Activated CD8-positive, alpha-beta T cell treated with anti-CD3 and anti-CD28 coated beads, Interleukin-2, amount 10 ng/mL, durations not matched to agents 7 days and 5 days (primary cell): ENCODE results near the gene PRKG1. TPM values are rescaled to one million over a fixed set of nuclear protein-coding genes. Genes with fewer than 3 reads are reported as not detected.
"Not testable (repeated sequence)": the region's sequence is repeated elsewhere in the genome, so short reads cannot be mapped to it uniquely, and the experiment has no call there.

Experiments
- ATAC-seq: fragments of 150-1000 bp; cut with Tn5 transposase; one replicate; pipeline ENCODE4 v1.10.0; 2021; ENCODE audit warnings: moderate library complexity
- CTCF ChIA-PET: fragments of 350-600 bp; sonication (Branson Sonifier 250); formaldehyde crosslinking; loops from one replicate; lab custom pipeline; 2021; ENCODE audit warnings: antibody characterized with exemption; lab: Charles Lee
- POLR2A ChIA-PET: fragments of 350-600 bp; sonication (Branson Sonifier 250); formaldehyde crosslinking; loops from one replicate; lab custom pipeline; 2021; ENCODE audit warnings: antibody characterized with exemption; lab: Charles Lee
- DNase-seq: peaks from one replicate; pipeline ENCODE4 v3.0.0-alpha.2; 2020
- H3K27ac Mint-ChIP-seq: one replicate; pipeline ENCODE4 v1.8.0; 2021; ENCODE audit warnings: mild to moderate bottlenecking, mixed read lengths
- H3K27me3 Mint-ChIP-seq: one replicate; pipeline ENCODE4 v1.8.0; 2021; ENCODE audit warnings: low read depth, mixed read lengths
- H3K36me3 Mint-ChIP-seq: one replicate; pipeline ENCODE4 v1.8.0; 2021; ENCODE audit warnings: low read depth, mixed read lengths
- H3K4me1 Mint-ChIP-seq: one replicate; pipeline ENCODE4 v1.8.0; 2021; ENCODE audit warnings: low read depth, mixed read lengths
- H3K4me3 Mint-ChIP-seq: one replicate; pipeline ENCODE4 v1.8.0; 2021; ENCODE audit warnings: mild to moderate bottlenecking, mixed read lengths
- H3K9me3 Mint-ChIP-seq: one replicate; pipeline ENCODE4 v1.8.0; 2022; ENCODE audit warnings: mixed read lengths; ENCODE audit not compliant: insufficient read depth
- total RNA-seq, 2 experiments: library from RNA; stranded (reverse); gene quantifications; one replicate each; pipeline ENCODE4 v1.2.3, GENCODE V29; 2021

The PRKG1 gene
- total RNA-seq, 2 experiments from 2014 or later: not detected

DNA sequence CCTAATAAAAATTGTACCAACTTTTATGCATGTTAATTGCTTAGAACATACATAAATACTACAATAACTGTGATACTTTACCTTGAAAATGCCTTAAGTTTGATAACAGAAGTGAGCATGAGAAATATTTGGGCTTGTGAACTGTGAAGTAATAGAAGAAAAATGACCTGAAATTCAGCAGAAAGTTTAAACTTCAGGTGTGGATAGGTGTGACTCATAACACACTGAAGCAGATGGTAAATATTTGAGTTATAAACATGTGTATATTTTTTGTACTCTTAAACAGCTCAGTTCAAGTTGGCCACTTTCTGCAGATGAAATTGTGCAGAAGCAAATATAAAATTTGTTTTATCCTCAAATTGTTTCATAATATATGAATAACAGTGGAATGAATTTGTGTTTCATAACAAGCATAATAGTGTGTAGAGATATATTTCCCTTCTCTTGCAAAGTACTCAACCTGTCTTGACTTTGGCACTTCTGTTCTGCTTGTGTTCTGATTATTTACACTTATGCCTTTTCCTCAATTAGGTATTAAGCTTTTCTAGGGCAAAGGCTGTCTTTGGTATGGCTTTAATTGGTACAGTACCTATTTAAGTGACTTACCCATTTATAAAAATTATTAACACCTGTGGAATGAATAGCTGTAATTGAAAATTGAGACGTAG, 122.4 kb downstream of the PRKG1 start:
- ChIA-PET CTCF (no interaction called here), POLR2A (no interaction called here)
- no peak for DNase-seq
- no peaks in the 10 kb centered on the region for H3K4me1 Mint-ChIP-seq
- H3K27me3 Mint-ChIP-seq: no peaks in the 10 kb centered on the region
- no peak overlapping the region for H3K27ac Mint-ChIP-seq
- no peak overlapping the region for H3K4me3 Mint-ChIP-seq
- no peaks in the 10 kb centered on the region for H3K36me3 Mint-ChIP-seq
- ATAC-seq: no peak
- no peaks in the 10 kb centered on the region for H3K9me3 Mint-ChIP-seq

GRCh38 chr10:51198170-51198569, 123.9 kb downstream of the PRKG1 start:
- Mint-ChIP-seq H3K27ac (no peak overlapping the region), H3K9me3 (no peaks in the 10 kb centered on the region), H3K4me3 (no peak overlapping the region), H3K27me3 (no peaks in the 10 kb centered on the region), H3K36me3 (no peaks in the 10 kb centered on the region), H3K4me1 (no peaks in the 10 kb centered on the region)
- CTCF ChIA-PET: no interaction called here
- ATAC-seq (no peak), DNase-seq (no peak)
- POLR2A ChIA-PET: no interaction called here

- no peaks in the 10 kb centered on the region for H3K27me3 Mint-ChIP-seq
- no peak overlapping the region for H3K4me3 Mint-ChIP-seq
- H3K9me3 Mint-ChIP-seq: no peaks in the 10 kb centered on the region
- no peak overlapping the region for H3K27ac Mint-ChIP-seq
- no peaks in the 10 kb centered on the region for H3K36me3 Mint-ChIP-seq
- no peaks in the 10 kb centered on the region for H3K4me1 Mint-ChIP-seq
- no peak for DNase-seq
- ChIA-PET POLR2A (no interaction called here), CTCF (no interaction called here)
- ATAC-seq: no peak
Observed at GRCh38 chr10:51201947-51202346, 127.7 kb downstream of the PRKG1 start.

- ChIA-PET CTCF (no interaction called here), POLR2A (no interaction called here)
- H3K9me3 Mint-ChIP-seq: no peaks in the 10 kb centered on the region
- no peaks in the 10 kb centered on the region for H3K36me3 Mint-ChIP-seq
- H3K27ac Mint-ChIP-seq: no peak overlapping the region
- H3K27me3 Mint-ChIP-seq: no peaks in the 10 kb centered on the region
- ATAC-seq: no peak
- H3K4me3 Mint-ChIP-seq: no peak overlapping the region
- H3K4me1 Mint-ChIP-seq: no peaks in the 10 kb centered on the region
- no peak for DNase-seq
Observed at GRCh38 chr10:51203359-51203758, 129.1 kb downstream of the PRKG1 start.

DNA sequence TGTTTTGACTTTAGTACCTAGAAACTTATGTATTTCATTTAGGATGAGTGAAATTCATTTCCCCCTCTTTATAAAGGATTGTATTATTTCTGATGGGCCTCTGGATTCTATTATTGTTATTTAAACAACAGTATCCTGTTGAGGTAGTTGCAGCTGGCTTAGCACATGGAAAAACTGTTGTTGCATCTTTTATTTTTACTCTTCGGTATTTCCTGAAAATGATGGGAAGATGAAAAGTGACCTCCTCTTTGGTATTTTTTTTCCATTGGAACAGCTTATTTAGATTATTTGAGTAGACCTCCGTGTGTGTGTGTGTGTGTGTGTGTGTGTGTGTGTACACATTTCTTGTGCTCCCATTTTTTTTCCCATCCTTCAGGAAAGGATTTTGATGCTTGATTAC, 129.8 kb downstream of the PRKG1 start:
- POLR2A ChIA-PET: no interaction called here
- ATAC-seq: no peak
- H3K27ac Mint-ChIP-seq: no peak overlapping the region

DNA sequence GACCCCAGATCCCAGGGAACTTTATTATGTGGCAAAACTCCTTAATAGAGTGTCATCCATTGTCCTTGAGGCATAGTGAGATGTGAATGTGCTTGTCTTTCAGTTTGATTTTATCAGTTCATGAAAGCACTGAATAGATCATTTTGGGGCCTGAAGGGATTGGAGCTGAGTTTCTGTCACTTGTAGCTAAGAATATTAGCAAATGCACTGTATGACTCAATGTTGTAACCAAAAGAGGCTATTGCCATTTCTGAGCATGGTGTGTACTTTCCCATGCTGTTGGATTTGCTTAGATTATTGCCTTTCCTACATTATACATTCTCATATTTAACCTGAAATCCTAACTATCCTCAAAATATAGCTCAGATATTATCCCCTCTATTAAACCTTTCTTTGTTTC, 130.4 kb downstream of the PRKG1 start:
- no peak for ATAC-seq
- Mint-ChIP-seq H3K4me1 (no peaks in the 10 kb centered on the region), H3K4me3 (no peak overlapping the region), H3K27me3 (no peaks in the 10 kb centered on the region), H3K36me3 (no peaks in the 10 kb centered on the region), H3K27ac (no peak overlapping the region), H3K9me3 (no peaks in the 10 kb centered on the region)
- CTCF ChIA-PET: no interaction called here
- POLR2A ChIA-PET: no interaction called here
- DNase-seq: no peak

More for the DNA sequence above, 129.8 kb downstream of the PRKG1 start:
- H3K9me3 Mint-ChIP-seq: no peaks in the 10 kb centered on the region
- H3K27me3 Mint-ChIP-seq: no peaks in the 10 kb centered on the region
- no peaks in the 10 kb centered on the region for H3K36me3 Mint-ChIP-seq
- DNase-seq: no peak
- no peaks in the 10 kb centered on the region for H3K4me1 Mint-ChIP-seq
- no peak overlapping the region for H3K4me3 Mint-ChIP-seq
- CTCF ChIA-PET: no interaction called here

DNA sequence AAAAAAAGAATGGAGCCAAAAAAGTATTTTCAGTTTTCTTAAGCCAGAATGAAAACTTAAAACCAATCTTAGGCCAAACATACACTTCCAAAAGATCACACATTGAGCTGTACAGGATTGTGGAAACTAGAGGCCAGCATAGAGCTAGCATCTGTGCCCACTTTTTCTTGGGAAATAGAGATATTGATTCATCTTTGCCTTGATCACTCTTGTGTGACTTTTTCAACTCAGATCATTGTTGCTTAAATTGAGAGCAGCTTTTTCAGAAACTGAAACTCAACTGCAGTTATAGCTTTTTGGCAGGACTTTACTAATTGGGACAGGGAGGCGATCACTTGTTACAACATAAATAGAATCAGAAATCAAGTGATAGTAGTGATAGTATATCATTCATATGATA, 132.2 kb downstream of the PRKG1 start:
- CTCF ChIA-PET: no interaction called here
- POLR2A ChIA-PET: no interaction called here
- no peak overlapping the region for H3K4me3 Mint-ChIP-seq
- no peaks in the 10 kb centered on the region for H3K4me1 Mint-ChIP-seq
- DNase-seq: no peak
- H3K27me3 Mint-ChIP-seq: no peaks in the 10 kb centered on the region
- no peak for ATAC-seq
- no peak overlapping the region for H3K27ac Mint-ChIP-seq
- no peaks in the 10 kb centered on the region for H3K36me3 Mint-ChIP-seq
- H3K9me3 Mint-ChIP-seq: no peaks in the 10 kb centered on the region

DNA sequence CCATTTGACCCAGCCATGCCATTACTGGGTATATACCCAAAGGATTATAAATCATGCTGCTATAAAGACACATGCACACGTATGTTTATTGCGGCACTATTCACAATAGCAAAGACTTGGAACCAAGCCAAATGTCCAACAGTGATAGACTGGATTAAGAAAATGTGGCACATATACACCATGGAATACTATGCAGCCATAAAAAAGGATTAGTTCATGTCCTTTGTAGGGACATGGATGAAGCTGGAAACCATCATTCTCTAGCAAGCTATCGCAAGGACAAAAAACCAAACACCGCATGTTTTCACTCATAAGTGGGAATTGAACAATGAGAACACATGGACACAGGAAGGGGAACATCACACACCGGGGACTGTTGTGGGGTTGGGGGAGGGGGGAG, 138.7 kb downstream of the PRKG1 start:
- POLR2A ChIA-PET, H3K27me3 Mint-ChIP-seq, ATAC-seq, H3K9me3 Mint-ChIP-seq, H3K4me1 Mint-ChIP-seq, H3K4me3 Mint-ChIP-seq, H3K27ac Mint-ChIP-seq, H3K36me3 Mint-ChIP-seq, CTCF ChIA-PET, DNase-seq: not testable (repeated sequence)

DNA sequence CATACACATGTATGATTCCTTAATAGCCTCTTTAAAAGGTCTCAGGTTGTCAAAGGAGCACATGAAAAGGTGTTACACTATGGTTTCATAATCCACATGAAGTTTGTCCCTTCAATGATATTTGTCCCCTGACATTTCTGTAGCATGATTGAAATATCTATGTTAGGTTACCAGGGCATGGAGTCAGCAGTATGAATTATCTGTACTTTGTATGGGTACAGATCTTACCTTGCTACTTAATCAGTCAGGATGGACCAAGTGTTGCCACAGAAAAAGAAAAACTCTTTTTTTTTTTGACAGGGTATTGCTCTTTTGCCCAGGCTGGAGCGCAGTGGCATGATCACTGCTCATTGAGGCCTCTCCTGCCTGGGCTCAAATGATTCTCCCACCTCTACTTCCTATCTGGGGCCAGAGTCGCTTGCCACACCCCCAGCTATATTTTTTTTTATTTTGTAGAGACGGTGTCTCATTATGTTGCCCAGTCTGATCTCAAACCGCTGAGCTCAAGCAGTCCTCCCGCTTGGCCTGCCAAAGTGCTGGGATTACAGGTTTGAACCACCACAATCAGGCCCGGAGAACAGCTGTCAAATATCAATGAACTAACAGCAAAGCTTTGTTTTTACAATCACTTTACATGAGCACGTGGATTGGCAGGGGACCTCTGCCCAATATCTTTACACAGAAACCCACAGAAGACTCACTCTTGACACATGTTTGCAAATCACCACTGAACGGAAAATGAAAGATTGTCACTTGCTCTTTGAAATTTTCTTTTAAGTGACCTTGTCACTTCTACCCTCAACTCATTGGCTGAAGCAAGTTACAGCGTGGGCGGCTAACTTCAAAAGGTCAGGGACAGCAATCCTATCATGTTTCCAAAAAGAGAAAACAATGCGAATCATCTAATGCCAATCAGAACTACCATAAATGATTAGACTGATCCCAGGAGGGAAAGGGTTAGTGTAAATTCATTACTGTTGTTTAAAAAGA, 140.2 kb downstream of the PRKG1 start:
- no peaks in the 10 kb centered on the region for H3K4me1 Mint-ChIP-seq
- H3K27me3 Mint-ChIP-seq: no peaks in the 10 kb centered on the region
- ChIA-PET POLR2A (no interaction called here), CTCF (no interaction called here)
- ATAC-seq: no peak
- no peaks in the 10 kb centered on the region for H3K36me3 Mint-ChIP-seq
- H3K4me3 Mint-ChIP-seq: no peak overlapping the region
- H3K9me3 Mint-ChIP-seq: no peaks in the 10 kb centered on the region
- no peak for DNase-seq
- H3K27ac Mint-ChIP-seq: no peak overlapping the region

DNA sequence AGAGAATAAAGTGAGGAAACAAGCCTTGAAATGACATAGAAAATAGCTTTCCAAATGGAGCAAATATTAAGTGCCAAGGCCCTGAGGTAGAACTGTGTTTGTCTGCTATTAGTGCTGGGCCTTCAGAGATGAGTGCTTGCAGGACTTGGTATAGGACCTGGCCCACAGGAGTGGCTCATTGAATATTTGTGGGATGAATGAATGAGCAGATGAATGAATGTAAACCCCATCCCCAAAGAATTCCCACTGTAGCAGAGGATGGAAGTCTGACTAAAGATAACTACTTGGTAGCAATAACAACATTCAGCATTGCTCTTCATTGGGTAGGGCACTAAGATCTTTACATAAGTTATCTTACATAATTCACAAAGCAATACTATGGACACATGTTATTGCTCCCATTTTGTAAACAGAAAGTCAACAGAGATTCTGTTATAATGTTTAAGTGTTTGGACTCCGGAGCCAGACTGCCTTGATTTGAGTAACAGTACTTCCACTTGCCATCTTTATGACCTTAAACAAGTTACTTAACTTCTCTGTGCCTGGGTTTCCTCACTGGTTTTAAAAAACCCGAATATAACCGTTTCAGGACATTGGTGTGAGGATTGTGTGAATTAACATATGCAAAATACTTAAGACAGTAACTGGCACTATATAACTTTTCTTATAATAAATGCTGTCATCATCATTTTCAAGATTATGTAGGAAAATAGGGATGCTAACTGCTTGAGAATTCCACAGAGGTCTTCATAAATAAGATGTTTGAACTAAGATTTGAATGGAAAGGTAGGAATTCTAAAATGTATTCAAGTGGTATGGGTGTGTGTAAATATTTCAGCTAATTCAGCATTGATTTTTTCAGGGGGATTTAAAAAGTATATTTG, 141.9 kb downstream of the PRKG1 start:
- ChIA-PET POLR2A (no interaction called here), CTCF (no interaction called here)
- Mint-ChIP-seq H3K27me3 (no peaks in the 10 kb centered on the region), H3K27ac (no peak overlapping the region), H3K4me1 (no peaks in the 10 kb centered on the region), H3K36me3 (no peaks in the 10 kb centered on the region), H3K4me3 (no peak overlapping the region), H3K9me3 (no peaks in the 10 kb centered on the region)
- ATAC-seq (no peak), DNase-seq (no peak)

- Mint-ChIP-seq H3K9me3 (no peaks in the 10 kb centered on the region), H3K4me3 (no peak overlapping the region), H3K27me3 (no peaks in the 10 kb centered on the region), H3K27ac (no peak overlapping the region), H3K4me1 (no peaks in the 10 kb centered on the region), H3K36me3 (no peaks in the 10 kb centered on the region)
- DNase-seq (no peak), ATAC-seq (no peak)
- ChIA-PET CTCF (no interaction called here), POLR2A (no interaction called here)
Observed at GRCh38 chr10:51217505-51217904, 143.2 kb downstream of the PRKG1 start.
